Measurements from ENCODE around the gene SPRY4. TPM values are rescaled to one million over a fixed set of nuclear protein-coding genes. Genes with fewer than 3 reads are reported as not detected.
"Not testable (repeated sequence)": the region's sequence is repeated elsewhere in the genome, so short reads cannot be mapped to it uniquely, and the experiment has no call there.

The SPRY4 gene
- total and polyA plus RNA-seq, 2 experiments from 2014 or later, result 4.4 to 11.0 TPM

DNA sequence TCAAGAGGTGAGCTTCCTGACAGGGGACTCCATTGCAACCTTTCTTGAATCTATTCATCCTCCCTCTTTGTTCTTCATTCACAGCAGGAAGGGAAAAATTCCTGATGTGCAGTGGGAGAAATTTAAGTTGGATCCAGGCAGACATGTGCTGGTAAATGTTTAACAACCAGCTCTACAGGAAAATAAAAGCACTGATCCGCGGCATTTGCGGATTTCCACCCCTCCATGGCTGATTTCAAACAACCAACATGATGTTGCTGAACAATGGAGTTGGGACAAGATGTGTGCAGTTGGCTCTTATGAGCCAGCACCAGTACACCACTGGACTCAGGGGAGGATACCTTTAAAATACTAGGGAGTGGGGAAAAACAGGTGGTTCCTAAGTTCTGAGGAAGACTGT is 47.0 kb downstream of the SPRY4 start:
- H3K27me3 ChIP-seq, result no peaks in the 10 kb centered on the region
- DNase-seq (ENCODE audit: low read depth in 1 of 2, low spot score in 1 of 2), result no peak
- no peak overlapping the region for H3K27ac ChIP-seq
- no peaks in the 10 kb centered on the region for H3K36me3 ChIP-seq
- H3K9me3 ChIP-seq (ENCODE audit: low read depth), result no peaks in the 10 kb centered on the region
- H3K4me3 ChIP-seq, result no peak overlapping the region
- TF ChIP-seq, protein P1, sequence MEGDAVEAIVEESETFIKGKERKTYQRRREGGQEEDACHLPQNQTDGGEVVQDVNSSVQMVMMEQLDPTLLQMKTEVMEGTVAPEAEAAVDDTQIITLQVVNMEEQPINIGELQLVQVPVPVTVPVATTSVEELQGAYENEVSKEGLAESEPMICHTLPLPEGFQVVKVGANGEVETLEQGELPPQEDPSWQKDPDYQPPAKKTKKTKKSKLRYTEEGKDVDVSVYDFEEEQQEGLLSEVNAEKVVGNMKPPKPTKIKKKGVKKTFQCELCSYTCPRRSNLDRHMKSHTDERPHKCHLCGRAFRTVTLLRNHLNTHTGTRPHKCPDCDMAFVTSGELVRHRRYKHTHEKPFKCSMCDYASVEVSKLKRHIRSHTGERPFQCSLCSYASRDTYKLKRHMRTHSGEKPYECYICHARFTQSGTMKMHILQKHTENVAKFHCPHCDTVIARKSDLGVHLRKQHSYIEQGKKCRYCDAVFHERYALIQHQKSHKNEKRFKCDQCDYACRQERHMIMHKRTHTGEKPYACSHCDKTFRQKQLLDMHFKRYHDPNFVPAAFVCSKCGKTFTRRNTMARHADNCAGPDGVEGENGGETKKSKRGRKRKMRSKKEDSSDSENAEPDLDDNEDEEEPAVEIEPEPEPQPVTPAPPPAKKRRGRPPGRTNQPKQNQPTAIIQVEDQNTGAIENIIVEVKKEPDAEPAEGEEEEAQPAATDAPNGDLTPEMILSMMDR (IDR thresholded peaks at IDR 0.05; ENCODE audit: low read depth, low read length), result no peak
- peaks cover 17% of the 10 kb centered on the region for H3K4me1 ChIP-seq (ENCODE audit: low read depth)

DNA sequence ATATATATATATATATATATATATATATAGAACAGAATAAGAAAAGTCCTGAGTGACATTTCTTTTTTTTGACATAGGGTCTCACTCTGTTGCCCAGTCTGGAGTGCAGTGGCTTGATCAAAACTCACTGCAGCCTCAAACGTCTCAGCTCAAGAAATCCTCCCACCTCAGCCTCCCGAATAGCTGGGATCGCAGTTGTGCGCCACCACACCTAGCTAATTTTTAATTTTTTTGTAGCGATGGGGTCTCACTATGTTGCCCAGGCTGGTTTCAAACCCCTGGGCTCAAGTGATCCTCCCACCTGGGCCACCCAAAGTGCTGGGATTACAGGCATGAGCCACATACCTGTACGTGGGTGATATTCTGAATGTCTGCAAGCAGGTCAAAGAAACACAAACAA is 48.3 kb downstream of the SPRY4 start:
- Histone ChIP-seq H3K27me3 (no peaks in the 10 kb centered on the region), H3K36me3 (no peaks in the 10 kb centered on the region), H3K9me3 (ENCODE audit: low read depth) (no peaks in the 10 kb centered on the region), H3K27ac (no peak overlapping the region), H3K4me3 (no peak overlapping the region), H3K4me1 (ENCODE audit: low read depth) (peaks cover 17% of the 10 kb centered on the region)
- TF ChIP-seq, protein P1 (IDR thresholded peaks at IDR 0.05; ENCODE audit: low read depth, low read length), result no peak
- DNase-seq (ENCODE audit: low read depth in 1 of 2, low spot score in 1 of 2), result no peak

DNA sequence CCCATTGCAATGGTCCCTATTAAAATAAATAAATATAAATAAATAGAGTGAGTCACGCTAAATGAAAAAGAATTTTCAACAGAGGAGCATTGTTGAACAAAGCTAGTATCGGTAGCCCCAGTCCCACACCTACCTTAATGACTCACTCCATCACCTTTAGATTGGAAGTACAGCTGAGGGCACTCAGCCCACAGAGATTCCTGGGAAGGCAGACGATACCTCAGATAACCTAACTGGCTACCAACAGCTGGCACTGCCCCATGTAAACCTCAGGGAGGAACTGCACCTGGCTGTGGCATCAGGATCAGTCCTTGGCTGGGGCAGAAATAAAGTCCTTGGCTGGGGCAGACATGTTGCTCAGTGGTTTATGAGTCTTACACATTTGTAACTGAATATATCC is 49.3 kb downstream of the SPRY4 start:
- Histone ChIP-seq H3K36me3 (no peaks in the 10 kb centered on the region), H3K27me3 (no peaks in the 10 kb centered on the region), H3K27ac (no peak overlapping the region), H3K9me3 (ENCODE audit: low read depth) (no peaks in the 10 kb centered on the region), H3K4me3 (no peak overlapping the region), H3K4me1 (ENCODE audit: low read depth) (peaks cover 7% of the 10 kb centered on the region)
- DNase-seq (ENCODE audit: low read depth in 1 of 2, low spot score in 1 of 2), result no peak
- TF ChIP-seq, protein P1 (IDR thresholded peaks at IDR 0.05; ENCODE audit: low read depth, low read length), result no peak

DNA sequence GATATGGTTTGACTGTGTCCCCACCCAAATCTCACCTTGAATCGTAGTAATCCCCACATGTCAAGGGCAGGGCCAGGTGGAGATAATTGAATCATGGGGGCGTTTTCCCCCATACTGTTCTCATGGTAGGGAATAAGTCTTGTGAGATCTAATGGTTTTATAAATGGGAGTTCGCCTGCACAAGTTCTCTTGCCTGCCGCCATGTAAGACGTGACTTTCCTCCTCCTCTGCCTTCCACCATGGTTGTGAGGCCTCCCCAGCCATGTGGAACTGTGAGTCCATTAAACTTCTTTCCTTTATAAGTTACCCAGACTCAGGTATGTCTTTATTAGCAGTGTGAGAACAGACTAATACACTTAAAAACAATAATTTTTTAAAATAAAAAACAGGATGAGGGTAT is 52.2 kb downstream of the SPRY4 start:
- not testable (repeated sequence) for H3K9me3 ChIP-seq (ENCODE audit: low read depth); H3K4me1 ChIP-seq (ENCODE audit: low read depth); H3K27ac ChIP-seq; H3K36me3 ChIP-seq; H3K27me3 ChIP-seq; H3K4me3 ChIP-seq; DNase-seq (ENCODE audit: low read depth in 1 of 2, low spot score in 1 of 2)

DNA sequence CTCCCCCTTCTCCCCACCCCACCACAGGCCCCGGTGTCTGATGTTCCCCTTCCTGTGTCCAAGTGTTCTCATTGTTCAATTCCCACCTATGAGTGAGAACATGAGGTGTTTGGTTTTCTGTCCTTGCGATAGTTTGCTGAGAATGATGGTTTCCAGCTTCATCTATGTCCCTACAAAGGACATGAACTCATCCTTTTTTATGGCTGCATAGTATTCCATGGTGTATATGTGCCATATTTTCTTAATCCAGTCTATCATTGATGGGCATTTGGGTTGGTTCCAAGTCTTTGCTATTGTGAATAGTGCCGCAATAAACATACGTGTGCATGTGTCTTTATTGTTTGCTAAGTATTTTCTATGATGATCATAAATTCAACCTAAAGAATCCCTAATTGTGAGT is 60.7 kb downstream of the SPRY4 start:
- DNase-seq (ENCODE audit: low read depth in 1 of 2, low spot score in 1 of 2); H3K4me1 ChIP-seq (ENCODE audit: low read depth); H3K27ac ChIP-seq; H3K36me3 ChIP-seq; H3K4me3 ChIP-seq; H3K9me3 ChIP-seq (ENCODE audit: low read depth); H3K27me3 ChIP-seq: not testable (repeated sequence)

DNA sequence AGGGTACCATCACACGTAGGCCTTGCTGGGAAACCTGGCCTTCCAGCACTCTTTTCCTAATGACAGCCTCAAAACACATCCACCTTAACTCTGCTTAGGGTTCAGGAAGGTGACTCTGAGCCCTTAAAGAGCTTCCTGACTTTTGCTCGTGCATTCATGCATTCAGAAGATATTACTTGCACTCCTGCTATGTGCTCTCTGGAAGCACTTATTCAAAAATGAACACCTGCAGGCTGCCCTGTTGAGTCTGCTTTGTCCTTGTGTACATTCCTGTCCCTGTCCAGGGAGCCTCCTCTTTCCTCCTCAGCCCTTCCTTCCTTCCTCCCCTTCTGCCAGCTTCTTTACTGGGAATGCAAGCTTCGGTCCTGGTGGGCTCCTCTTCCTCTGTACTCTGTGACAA is 61.5 kb downstream of the SPRY4 start:
- Histone ChIP-seq H3K27me3 (no peaks in the 10 kb centered on the region), H3K4me1 (ENCODE audit: low read depth) (no peaks in the 10 kb centered on the region), H3K9me3 (ENCODE audit: low read depth) (no peaks in the 10 kb centered on the region), H3K27ac (no peak overlapping the region), H3K36me3 (no peaks in the 10 kb centered on the region), H3K4me3 (no peak overlapping the region)
- DNase-seq (ENCODE audit: low read depth in 1 of 2, low spot score in 1 of 2), result no peak
- TF ChIP-seq, protein P1 (IDR thresholded peaks at IDR 0.05; ENCODE audit: low read depth, low read length), result no peak

DNA sequence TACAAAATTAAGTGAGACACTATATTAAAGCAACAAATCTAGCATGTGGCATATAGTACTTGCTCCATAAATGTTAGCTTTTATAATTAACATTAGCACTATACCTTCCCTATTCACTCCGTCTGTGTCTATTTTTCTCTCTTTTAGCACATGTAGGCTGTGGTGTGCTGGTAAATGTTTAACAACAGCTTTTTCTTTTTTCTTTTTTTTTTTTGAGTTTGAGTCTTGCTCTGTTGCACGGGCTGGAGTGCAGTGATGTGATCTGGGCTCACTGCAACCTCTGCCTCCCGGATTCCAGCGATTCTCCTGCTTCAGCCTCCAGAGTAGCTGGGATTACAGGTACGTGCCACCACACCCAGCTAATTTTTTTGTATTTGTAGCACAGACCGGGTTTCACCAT is 62.1 kb downstream of the SPRY4 start:
- no peaks in the 10 kb centered on the region for H3K4me1 ChIP-seq (ENCODE audit: low read depth)
- H3K27me3 ChIP-seq, result no peaks in the 10 kb centered on the region
- TF ChIP-seq, protein P1 (IDR thresholded peaks at IDR 0.05; ENCODE audit: low read depth, low read length), result no peak
- H3K4me3 ChIP-seq, result no peak overlapping the region
- DNase-seq (ENCODE audit: low read depth in 1 of 2, low spot score in 1 of 2), result no peak
- H3K9me3 ChIP-seq (ENCODE audit: low read depth), result no peaks in the 10 kb centered on the region
- H3K27ac ChIP-seq, result no peak overlapping the region
- H3K36me3 ChIP-seq, result no peaks in the 10 kb centered on the region
